HG03558 (cell line): ENCODE data around the gene ESR2.
A peak's percentile ranks its signal among the peaks of the same experiment; 100 is the strongest.
"Not testable (repeated sequence)": the region's sequence is repeated elsewhere in the genome, so short reads cannot be mapped to it uniquely, and the experiment has no call there.

Experiments
- ATAC-seq: cut with Tn5 transposase; IDR thresholded peaks from one replicate; pipeline ENCODE4 v1.9.1; 2021; ENCODE audit warnings: moderate number of reproducible peaks; ENCODE audit not compliant: unreplicated experiment; ENCODE audit errors: extremely low read depth

ESR2 gene

DNA sequence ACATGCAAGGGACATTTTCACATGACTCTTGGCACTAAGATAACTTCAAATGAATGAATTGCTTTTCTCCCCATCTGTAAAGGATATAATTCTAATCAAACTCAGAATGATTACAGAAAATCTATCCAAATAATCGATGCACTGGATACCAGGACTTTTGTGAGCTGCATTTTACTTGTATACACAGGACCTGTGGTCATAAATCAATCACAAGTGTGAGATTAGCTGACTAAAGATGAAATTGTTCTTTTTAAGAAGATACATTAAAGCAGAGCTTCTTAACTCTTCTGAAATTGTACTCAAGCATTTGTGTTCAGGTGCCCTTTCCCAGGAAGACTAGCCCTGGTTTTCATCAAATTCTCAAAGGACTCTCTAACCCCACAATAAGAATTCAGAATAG lies 66.3 kb downstream of the ESR2 start:
- no peak for ATAC-seq

DNA sequence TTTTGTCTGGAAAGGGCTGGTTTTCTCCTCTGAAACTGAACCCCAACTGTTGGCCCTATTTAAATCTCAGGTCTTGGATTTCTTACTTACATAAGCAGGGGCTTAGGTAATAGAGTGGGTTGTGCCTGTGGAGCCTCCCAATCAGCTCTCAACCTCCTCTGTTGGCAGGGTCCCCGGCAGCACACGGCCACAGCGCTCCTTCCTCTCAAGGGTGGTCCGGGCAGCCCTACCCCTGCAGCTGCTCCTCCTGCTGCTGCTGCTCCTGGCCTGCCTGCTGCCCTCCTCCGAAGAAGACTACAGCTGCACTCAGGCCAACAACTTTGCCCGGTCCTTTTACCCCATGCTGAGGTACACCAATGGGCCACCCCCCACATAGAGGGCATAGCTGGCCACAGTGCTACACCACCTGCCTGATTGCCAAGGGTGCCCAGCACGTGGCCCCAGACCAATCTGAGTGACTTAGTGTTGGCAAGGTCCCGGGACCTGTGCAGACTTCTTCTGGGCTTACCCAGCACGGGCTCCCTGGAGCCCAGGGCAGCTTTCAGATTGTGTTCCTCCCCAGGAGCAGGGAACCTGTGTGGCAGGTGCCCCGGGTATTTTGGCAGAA lies 68.9 kb downstream of the ESR2 start:
- no peak for ATAC-seq

DNA sequence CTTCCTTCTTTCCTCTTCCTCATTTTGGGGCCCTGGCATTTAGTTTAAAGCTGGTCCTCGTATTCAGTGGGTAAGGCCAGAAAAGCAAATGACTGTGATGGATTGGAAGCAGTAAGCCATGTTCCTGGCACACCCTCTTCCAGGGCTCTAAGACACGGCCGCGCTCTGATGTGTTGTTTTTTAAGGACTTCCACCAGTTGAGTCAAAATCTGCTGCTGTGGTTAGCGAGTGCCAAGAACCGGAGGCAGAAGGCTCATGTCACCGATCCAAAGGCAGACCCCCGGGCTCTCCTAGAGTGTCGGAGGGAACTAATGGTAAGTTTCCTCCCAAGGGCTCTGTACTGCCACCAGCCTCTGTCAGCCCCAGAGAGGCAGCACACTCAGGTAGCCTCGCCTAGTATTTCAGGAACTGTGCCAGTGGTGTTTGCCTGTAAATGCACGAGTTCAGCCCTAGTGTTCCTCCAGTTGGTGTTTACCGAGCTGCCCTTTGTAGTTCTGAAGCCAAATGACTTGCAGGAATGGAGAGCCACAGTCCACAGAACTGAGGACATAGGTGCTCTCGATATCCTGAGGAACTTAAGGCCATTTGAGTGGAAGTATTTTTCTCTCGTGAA lies 72.7 kb downstream of the ESR2 start:
- ATAC-seq = no peak

DNA sequence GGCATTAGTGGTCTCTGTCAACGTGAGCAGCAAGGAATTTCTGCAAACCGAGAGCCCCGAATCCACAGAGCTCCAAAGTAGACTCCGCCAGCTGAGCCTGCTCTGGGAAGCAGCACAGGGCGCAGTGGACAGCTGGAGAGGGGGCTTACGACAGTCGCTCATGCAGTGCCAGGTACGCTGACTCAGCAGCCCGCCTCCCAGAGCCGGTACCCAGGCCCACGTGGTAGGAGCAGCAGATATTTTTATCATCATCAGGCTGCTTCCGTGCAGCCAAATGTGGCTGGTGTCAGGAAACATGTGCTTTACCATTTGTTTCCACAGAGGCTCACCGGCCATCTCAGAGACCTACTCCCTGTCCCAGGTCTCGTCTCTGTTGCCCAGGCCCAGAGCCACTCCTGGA lies 73.7 kb downstream of the ESR2 start:
- no peak for ATAC-seq

DNA sequence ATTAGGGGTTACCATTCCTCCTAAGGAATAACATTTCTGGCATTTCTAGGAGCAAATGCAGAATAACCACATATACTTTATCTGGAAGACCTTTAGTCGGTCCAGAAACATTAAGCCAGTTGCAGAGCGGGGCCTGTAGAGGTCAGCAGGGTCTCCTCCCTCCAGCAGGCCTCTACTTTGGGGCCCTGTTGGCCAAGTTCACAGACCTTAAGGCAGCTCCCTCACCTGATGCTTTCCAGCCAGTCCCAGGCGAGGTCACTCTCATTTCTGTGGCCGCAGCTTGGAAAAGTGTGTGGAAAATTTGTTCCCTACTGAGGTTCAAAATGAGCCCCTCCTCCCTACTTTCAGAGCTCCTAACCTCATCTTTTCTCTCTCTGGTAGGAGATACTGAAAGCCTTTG lies 74.1 kb downstream of the ESR2 start:
- no peak for ATAC-seq

DNA sequence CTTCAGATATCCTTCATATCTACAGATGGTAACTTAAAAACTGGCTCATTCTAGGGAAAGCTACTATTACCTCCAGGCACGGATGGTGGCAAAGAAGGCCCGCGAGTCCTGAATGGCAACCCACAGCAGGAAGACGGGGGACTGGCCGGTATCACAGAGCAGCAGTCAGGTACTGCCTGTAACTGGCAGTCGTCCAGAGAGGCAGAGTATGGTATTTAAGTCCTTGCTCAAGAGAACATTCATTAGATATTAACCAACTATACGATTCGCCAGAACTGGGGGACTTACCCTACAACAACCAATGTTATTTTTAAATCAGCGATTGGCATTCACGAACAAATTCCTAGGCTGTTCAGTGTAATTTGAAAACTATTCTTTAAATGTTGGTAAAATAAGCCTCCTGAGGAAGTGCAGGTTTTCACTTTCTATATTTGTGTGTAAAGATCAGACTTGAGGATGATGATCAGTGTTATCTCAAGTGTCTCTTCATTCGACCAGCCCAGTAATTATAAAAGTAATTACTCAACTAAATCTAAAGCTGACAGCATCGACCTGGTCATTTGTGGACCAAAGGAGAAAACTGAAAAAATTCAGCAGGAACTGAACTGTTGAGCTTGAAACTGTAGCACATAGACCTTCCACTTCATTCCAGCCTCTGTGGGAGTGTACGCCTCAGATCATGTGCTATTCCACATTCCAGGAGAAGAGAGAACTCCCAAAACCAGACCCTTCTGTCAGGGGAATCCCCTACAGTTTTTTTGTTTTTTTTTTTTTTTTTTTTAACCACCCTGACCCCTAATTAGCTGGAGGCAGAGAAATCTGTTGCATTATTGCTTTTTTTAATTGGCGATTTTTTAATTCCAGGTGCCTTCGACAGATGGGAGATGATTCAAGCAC lies 75.6 kb downstream of the ESR2 start:
- ATAC-seq = no peak

DNA sequence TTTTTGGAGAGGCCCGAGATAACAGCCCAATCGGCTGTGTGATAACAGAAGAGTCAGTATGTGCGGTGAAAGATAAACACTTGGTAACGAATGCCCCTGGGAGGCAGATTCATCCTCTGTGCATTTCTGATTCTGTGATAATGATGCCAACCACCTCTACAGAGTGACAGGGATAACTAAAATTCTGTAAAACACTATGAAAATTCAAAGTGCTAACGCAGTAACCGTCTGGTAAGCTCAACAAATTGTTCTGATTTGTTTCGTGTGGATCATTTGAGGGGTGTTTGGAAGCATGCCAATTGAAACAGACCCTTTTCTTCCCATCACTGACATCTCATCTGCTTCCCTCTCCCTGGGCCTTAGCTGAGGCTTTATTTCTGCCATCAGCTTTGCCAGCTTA lies 76.3 kb downstream of the ESR2 start:
- ATAC-seq = no peak

DNA sequence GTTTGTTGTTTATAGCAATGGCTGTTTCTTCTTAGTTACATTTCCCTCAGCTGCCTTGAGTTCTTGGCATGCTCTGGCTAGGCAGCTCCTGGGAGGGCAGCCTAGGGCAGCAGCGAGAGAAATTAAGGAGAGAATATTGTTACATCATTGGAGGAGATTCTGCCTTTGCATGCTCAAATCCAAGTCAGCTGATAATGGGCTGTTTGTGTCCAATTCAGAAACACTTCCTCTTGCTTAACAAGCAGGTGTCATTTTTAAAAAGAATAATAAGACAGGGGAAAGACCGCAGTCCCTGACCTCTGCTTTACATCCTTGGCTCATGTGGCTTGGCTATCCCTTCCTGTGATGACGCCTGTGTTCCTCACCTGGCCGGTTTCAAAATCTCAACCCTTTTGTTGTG lies 76.9 kb downstream of the ESR2 start:
- peak; percentile 33 for ATAC-seq

DNA sequence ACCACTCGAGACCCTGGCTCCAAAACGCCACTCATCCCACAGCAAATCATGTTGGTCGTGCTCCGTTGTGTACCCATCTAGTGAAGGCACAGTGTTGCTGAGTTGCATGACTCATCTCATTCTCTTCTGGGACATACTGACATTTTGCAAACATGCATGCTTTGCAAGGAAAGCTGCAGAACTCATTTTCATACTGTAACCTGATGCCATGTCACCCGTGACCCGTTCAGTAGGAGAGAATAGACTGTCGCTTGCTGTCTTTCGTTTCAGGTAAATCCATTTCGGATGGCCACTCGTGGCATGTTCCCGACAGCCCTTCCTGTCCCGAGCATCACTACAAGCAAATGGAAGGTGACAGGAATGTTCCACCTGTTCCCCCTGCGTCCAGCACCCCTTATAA lies 78.2 kb downstream of the ESR2 start:
- no peak for ATAC-seq

DNA sequence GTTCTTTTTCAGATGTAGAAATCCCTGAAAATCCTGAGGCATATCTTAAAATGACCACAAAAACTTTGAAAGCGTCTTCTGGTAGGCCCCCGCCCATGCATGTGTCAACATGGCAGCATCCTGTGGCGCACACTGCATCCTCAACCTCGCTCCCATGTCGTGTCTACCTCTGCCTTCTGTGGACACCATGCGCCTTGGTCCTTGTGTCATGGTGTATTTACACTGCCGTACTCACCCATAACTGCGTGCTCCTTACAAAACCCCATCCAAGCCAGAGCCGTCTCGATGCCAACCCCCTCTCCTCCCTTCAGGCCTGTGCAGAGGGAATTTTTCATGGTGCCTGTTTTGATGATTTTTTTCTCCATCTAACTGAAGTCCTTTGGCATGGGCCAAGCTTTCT lies 78.9 kb downstream of the ESR2 start:
- no peak for ATAC-seq

DNA sequence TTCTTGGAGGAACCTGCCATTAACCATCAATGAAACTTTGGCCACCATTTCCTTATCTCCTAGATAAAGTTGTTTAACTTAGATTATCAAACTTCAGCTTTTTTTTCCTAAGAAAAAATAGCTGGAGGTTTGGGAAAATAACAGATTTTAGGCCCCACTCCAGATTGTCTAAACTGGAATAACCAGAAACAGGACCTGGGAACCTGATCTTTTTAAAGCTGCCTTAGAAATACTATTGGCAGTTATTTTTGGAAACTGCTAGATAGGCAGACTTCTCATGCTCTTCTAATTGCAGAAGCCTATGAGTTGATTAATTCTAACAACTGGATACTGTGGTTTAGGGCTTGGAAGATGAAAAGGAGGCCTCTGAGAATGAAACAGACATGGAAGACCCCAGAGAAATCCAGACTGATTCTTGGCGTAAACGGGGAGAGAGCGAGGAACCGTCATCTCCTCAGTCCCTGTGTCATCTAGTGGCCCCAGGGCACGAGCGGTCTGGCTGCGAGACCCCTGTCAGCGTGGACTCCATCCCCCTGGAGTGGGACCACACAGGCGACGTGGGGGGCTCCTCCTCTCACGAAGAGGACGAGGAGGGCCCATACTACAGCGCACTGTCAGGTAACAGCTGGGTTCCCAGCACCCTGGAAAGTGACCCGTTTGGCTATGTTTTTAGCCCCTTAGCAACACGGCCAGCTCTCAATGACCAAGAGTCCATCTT lies 80.2 kb downstream of the ESR2 start:
- ATAC-seq = no peak

DNA sequence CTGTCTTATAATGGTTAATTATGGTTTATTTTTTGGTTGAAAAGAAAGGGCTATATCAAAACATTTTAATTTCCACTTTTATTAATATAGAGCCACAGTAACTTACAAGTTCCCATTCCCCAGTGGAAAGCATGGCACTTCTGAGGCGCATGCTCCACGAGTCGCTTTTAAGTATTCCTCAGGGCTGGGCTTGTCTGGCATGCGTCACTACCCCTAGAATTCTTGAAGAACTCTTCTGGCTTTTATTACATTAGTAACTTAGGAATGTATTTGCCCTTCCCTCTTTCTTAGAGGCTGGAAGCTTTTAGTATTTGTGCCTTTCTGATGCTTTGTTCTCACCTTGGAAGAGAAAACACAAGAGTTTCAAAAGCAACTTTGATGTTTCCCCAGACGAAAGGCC lies 81.1 kb downstream of the ESR2 start:
- no peak for ATAC-seq

DNA sequence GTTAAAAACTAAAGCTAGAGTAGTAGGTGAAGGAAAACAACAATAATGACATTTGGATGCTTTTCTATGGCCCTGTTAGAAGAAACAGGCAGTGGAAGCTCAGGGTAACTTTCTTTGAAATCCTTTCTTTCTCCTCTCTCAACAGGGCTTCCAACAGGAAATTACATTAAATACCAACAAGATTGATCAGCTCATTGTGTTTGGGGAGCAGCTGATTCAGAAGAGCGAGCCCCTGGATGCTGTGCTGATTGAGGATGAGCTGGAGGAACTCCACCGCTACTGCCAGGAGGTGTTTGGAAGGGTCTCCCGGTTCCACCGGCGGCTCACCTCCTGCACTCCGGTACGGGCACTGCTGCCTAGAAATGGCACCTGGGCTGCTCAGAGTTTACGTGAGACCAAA lies 81.5 kb downstream of the ESR2 start:
- ATAC-seq = no peak

DNA sequence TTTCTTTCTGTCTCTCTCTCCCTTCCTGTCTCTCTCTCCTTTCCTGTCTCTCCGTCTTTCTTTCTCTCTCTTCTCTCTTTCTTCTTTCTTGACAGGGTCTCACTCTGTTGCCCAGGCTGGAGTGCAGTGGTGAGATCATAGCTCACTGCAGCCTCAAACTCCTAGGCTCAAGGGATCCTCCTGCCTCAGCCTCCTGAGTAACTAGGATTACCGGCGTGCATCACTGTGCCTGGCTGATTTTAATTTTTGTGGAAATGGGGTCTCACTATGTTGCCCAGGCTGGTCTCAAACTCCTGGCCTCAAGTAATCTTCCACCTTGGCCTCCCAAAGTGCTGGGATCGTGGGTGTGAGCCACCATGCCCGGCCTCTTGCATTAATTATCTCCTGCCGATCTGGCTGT lies 83.3 kb downstream of the ESR2 start:
- ATAC-seq = not testable (repeated sequence)

DNA sequence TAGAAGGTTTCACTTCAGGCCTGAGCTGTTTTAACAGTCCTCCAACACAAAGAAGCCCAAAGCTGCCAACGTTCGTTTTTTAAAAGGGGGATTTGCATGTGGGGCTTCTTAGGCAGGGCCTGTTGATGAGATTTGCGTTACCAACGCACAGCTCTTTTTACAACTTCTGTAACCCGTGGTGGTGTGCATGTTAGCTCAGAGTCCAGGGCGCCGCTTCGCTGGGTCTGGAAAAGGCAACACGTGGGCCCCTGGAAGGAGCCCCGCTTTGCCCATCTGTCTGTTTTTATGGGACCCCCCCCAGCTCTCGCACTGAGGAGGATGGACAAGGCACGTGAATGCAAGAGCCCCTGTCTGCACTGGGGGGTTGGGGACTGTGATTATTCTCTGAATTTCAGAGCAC lies 84.0 kb downstream of the ESR2 start:
- ATAC-seq = no peak

DNA sequence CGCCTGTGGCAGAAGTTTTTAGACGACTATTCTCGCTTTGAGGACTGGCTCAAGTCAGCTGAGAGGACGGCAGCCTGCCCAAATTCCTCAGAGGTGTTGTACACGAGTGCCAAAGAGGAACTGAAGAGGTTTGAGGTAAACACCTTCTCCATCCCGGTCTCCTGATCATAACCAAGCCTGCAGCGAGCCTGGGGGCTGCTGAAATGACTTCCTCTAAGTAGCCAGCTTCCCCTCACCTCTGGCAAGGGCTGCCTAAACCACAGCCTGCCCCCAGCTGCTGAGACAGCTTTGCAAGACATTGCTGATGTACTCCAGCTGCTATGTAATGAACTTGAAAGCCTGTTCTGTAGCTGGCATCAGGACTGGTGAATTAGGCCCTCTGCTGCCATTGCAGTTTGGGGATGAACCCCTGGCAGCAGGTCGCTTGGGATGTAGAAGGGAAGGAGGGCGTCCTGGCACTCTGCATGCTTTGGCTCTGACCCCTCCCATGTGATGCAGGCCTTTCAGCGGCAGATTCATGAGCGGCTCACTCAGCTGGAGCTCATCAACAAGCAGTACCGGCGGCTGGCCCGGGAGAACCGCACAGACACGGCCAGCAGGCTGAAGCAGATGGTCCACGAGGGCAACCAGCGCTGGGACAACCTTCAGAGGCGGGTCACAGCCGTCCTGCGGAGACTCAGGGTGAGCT lies 84.6 kb downstream of the ESR2 start:
- ATAC-seq = no peak

DNA sequence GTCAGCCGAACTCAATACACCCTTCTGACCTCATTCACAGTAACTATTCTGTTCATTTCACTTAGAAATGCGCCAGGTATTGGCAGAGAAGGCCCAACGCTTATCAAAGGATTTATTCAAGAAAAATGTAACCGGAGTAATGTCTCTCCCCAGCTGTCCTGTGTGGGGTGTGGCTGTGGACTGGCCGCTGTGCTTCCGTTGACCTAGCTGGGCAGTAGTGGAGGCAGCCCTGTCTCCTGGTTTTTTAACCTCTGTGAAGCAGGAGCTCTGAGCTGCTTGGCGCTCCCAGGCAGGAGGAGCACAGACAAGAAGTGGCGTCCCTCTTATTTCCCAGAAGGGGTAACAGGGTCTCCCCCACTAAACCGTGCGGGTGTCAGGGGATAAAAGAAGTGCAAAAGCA lies 85.2 kb downstream of the ESR2 start:
- no peak for ATAC-seq

DNA sequence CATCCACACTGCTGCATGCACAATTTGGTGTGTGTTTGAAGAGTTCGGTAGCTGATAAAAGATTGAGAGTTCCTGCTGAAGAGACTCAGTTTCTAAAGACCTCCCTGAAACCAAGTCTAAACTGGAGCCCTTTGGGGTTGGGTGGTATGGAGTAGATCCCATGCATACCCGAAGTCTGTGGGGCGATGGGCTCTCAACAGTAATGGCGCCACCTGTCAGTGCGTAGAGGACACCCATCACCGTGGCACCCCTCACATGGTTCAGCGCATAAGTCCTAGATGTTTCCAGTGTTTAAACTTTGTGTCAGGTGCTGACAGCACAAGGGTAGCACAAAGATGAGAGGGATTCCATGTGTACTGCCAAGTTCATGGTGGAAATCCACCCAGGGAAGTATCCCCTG lies 85.9 kb downstream of the ESR2 start:
- ATAC-seq = no peak

DNA sequence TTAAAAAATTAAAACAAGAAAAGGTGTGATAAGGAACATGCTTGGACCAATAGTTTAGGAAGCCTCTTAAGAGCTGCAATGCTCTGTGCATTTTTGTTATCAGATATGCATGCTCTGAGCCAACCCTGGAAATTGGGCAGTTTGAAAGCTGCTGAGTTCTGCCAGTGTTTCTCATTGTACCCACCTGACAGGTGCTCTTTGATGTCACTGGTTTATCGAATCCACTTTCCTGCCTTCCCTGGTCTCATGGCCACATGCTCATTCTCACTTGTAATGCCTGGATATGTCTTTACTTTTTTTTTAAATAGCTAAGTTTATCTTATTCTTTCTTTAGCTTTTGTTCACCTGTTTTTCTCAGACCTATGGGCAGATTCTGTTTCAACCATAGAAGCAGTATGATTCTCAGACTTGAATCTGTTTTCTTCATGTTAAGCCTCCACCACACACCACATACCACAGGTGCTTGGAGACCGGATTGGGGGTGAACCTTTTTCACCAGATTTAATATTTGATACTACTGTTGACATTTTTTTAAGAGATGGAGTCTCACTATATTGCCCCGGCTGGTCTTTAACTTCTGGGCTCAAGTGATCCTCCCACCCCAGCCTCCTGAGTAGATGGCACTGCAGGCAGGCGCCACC lies 90.7 kb downstream of the ESR2 start:
- no peak for ATAC-seq

DNA sequence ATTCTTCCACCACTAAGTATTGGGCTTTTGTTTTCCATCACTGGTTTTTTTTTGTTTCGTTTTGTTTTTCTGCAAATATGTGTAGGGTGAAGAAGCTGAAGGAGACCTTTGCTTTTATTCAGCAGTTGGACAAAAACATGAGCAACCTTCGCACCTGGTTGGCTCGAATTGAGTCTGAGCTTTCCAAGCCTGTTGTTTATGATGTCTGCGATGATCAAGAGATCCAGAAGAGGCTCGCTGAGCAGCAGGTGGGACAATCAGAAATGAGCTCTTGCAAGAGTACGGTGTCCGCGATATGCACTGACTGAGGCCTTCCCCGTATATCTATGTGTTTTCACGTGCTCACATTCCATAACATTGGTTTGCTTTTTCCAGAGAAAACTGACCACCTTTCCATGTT lies 91.5 kb downstream of the ESR2 start:
- no peak for ATAC-seq
